GM23248 (cell line): ENCODE data around the gene ERGIC1.

ENCODE experiments used
- EZH2 ChIP-seq: fragments of 200-600 bp; sonication (generic); IDR thresholded peaks from 2 replicates; pipeline ENCODE4 v1.6.1; 2018; ENCODE audit warnings: antibody characterized with exemption, mild to moderate bottlenecking; ENCODE audit not compliant: insufficient read depth, poor library complexity, severe bottlenecking
- EZH2phosphoT487 ChIP-seq: fragments of 200-600 bp; sonication (generic); IDR thresholded peaks from 2 replicates; pipeline ENCODE4 v1.6.1; 2018; ENCODE audit warnings: antibody characterized with exemption, moderate library complexity, mild to moderate bottlenecking, low read depth; ENCODE audit not compliant: insufficient read depth

- TF ChIP-seq EZH2 (no peak), EZH2phosphoT487 (no peak)
Observed at GRCh38 chr5:172935096-172935495, 101.0 kb downstream of the ERGIC1 start.
